Adipose tissue (tissue), 3 donors: Measurements from ENCODE around the gene GMDS. TPM values are rescaled to one million over a fixed set of nuclear protein-coding genes. Genes with fewer than 3 reads are reported as not detected.

Experiments
- H3K27ac ChIP-seq: one replicate; pipeline ENCODE4 v1.5.1; 2013; ENCODE audit warnings: low read depth, low read length
- WGBS, 3 donors: extraction: QIAGEN DNeasy Blood & Tissue Kit; methylation state at CpG; one replicate each; pipeline ENCODE4 v1.1.7; 2013; 5-methylcytosine and 5-hydroxymethylcytosine counted together
- polyA plus RNA-seq, 3 donors: library from polyadenylated mRNA; stranded (reverse); fragments of 200-250 nt; gene quantifications; one replicate each; pipeline ENCODE4 v1.2.3, GENCODE V29; 2013
- donor health status: healthy with polysubstance abuse.
- donor health status: Bipolar disorder and iron deficiency.
- donor health status: healthy.

GMDS gene
- polyA plus RNA-seq, 3 donors = 13.6 to 21.4 (median 14.9) TPM

DNA sequence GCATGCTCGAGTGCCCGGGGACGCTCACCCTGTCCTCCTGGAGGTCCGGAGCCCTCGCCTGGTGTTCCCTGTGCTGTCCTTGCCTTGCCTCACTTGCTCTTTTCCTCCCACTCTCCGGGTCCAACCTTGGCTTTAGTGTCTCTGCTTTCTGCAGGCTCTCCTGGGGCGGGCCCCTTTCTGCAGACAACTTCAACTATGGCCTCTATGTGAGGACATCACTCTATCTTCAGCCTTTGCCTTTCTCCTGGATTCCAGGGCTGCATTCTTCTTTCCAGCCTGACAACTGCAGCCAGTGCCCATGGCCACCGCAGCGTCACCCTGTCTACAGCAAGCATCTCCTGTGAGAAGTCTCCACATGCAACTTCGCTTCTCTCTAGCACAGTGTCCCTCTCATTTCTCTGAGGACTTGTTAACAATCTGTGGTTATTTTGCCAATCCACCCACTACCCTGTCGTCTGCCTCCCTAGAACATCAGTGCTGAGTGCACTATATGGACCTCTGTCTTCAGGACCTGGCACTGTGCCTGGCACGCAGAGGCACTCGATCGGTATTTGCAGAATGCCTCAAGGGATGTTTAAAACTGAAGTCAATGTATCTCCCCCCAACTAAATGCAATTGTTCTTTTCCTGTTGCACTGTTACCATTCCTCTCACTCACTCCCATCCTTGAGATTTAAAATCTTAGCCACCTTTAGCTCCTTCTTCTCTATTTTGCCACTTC lies 599.8 kb downstream of the GMDS start:
- H3K27ac ChIP-seq = no peak overlapping the region
- WGBS, 3 donors = 85 to 91% (median 91%) methylated on average over 14 of the region's 14 CpGs

DNA sequence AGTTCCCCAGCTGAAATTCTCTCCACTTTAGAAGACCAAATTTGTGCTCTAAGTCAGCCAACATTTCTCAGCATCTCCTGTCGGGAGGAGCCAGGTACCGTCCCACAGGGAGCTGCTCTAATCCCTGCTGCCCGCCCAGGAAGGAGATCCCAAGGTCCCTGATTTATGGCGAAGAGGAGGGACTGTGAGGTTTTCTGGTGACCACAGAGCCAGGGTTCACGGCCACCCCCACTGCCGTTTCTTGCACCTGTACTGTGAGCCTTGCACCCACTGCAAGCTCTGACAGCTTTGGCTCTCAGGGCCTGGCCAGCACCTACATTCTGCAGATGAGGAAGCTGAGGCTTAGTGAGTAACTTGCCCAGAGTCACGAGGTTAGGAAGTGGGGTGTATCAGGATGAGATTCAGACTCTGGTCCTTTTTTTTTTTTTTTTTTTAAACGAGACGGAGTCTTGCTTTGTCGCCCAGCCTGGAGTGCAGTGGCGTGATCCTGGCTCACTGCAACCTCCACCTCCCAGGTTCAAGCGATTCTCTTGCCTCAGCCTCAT lies 600.8 kb downstream of the GMDS start:
- H3K27ac ChIP-seq = no peak overlapping the region
- 71 to 93% (median 74%) methylated on average over 12 of the region's 12 CpGs for WGBS, 3 donors

DNA sequence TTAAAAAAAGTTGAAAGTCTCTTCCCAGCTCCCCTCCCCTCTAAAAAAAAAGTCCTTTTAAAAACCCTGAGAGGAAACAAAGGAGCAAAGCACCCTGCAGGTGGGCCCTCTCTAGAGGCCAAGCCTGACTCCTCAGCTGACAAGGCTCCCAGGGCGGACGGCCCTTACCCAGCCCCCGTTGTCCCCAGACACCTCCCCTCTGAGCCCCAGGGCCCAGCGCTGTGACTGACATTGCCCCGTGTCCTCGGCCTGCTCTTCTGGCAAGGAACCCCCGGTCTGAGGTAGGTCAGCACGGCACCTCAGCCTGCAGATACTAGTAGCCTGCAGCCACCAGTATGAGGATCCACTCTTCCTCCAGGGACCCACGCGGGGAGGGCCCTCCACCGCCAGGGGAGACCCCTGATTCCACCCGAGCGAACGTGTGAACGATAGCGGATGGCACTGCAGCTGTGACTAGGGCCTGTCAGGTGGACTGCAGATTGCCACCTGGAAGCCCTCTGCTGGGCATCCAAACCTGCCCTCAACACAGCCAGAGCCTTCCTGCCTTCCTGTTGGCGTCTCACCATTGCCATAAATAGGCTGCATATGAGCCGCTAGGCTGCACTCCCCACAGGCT lies 601.5 kb downstream of the GMDS start:
- H3K27ac ChIP-seq = no peak overlapping the region
- WGBS, 3 donors = 87 to 90% (median 89%) methylated on average over 18 of the region's 18 CpGs

DNA sequence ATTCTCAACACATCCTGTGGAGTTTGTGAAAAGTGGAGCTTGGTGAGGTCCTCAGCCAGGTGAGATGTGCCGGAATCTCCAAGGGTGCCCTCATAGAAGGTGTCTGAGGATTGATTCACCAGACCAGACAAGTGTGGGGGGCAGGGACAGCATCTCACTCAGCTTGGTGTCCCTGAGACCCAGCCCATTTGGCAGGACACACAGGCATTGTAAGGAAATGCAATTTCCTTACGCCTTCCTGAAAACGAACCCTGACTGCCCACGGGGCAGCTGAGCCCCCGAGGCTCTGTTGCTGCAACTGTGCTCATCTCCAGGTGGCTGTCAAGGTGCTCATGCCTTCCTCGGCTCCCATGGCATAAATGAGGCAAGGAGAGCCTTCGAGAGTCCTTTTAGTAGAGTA lies 602.3 kb downstream of the GMDS start:
- H3K27ac ChIP-seq = no peak overlapping the region
- 49 to 66% (median 57%) methylated on average over 7 of the region's 7 CpGs for WGBS, 3 donors

DNA sequence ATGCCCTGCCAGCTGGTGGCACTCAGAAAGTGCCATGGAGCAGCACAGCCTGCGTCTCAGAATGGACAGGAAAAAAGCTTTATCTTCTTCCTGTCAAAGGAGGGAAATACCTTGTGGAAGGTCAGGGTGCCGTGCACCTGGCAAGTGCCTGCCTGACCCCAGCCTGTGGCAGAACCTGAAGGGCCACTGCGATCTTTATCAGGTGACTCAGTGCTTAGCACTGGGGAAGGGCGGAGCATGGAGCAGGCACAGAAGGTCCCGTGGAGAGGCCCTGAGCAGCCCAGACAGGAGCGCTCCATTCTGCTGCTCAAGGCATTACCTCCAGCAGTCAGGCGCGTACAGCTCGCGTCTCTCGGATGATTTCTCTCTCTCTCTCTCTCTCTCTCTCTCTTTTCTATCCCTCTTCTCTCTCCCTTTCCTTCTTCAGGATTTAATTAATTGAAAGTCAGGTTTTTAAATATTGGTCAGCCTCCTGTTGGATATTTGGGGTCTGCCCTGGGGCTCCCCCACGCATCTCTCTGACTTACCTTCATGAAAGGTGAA lies 604.0 kb downstream of the GMDS start:
- 53 to 87% (median 76%) methylated on average over 12 of the region's 12 CpGs for WGBS, 3 donors
- no peak overlapping the region for H3K27ac ChIP-seq

DNA sequence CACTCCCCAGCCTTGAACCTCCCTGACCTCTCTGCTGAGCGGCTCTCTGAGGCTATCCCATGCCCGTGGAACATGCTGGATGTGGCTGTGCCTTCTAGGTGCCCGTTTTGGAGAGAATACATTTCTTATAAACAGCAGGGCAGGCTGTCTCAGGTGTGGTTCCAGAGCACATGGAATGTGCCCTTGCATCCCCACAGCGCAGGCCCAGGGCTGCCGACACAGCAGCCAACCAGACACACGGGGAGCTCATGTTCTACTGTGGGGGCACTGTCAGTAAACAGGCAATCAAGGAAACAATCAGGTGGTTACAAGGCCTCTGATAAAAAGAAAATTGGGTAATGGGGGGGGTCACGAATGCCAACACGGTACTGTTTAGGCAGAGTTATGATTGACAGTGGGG lies 604.9 kb downstream of the GMDS start:
- WGBS, 3 donors = 72 to 89% (median 89%) methylated on average over 8 of the region's 8 CpGs
- H3K27ac ChIP-seq = no peak overlapping the region

DNA sequence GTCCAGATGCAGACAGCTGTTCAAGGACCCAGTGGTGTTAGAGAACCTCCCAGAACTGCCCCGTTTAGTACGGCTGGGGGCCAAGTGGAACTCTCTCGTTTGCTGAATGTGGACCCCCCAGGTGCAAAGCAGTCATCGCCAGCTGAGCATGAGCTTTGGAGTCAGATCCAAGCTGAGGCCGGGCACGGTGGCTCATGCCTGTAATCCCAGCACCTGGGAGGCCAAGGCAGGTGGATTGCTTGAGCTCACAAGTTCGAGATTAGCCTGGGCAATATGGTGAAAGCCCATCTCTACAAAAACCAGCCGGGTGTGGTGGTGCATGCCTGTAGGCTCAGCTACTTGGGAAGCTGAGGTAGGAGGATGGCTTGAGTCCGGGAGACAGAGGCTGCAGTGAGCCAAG lies 606.0 kb downstream of the GMDS start:
- 88 to 94% (median 92%) methylated on average over 9 of the region's 9 CpGs for WGBS, 3 donors
- no peak overlapping the region for H3K27ac ChIP-seq

DNA sequence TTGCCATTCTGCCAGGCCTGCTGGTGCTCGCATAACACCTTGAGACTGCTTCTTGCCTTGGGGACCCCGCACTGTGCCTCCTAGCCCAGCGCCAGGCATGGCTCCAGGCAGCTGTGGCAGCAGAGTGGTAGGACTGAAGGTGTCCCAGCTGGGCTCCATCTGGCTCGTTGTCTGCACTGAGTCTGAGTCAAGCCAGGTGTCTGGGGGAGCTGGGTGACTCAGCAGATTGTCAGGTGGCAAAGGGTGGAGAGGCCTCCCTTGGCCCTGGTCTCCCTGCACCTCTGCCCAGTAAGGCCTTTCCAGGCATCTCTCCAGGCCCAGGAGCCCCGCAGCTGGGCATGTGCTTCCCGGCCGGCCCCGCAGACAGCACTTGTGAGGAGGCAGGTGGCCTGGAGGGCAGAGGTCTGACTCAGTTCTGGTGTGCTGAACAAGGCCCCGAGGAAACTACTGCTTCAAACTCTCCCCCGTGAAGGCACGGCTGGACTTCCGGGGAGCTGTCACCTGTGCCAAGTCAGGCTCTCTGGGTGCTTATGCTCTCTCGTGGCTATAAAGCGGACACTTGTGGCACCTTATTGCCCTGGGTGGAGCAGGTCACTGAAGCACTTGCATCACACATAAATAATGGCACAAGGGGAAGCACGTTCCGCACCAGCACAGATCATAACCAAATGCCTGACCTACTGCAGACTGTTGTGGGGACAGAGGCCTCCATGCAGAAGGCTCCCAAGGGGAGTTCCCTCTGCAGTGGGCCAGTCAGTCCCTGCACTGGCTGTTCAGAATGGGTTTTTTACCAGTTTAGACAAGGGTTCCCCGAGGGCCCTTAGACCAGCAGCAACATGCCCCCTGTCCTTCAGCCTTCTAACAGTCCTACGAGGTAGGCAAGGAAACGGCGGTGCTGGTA lies 608.2 kb downstream of the GMDS start:
- whole genome bisulfite sequencing, 3 donors = 91 to 92% (median 92%) methylated on average over 20 of the region's 20 CpGs
- H3K27ac ChIP-seq = no peak overlapping the region

DNA sequence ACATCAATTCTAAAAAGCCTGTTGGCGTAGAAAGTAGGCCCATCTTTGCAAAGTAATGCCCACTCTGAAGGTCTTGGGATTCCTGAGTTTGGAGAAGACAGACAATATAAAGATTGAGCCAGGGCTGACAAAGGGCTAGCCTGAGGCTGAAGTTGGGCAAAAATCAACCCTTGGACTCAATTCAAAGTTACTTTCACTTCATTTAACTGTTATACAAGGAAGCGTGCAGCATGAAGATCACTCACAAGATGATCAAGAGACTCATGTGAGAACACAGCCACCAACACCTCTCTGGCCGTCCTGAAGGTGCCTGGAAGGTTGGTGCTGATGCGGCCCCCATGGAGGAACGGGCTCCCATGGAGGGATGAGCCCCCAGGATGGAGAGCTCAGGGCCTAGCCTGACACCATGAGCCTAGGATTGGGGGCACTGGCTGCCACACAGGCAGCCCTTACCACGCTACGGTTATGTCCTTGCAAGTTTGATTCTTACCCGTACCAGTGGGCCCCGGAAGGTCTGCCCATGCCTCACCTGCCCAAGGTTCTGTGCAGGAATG lies 609.1 kb downstream of the GMDS start:
- 94 to 96% (median 95%) methylated on average over 9 of the region's 9 CpGs for WGBS, 3 donors
- no peak overlapping the region for H3K27ac ChIP-seq

DNA sequence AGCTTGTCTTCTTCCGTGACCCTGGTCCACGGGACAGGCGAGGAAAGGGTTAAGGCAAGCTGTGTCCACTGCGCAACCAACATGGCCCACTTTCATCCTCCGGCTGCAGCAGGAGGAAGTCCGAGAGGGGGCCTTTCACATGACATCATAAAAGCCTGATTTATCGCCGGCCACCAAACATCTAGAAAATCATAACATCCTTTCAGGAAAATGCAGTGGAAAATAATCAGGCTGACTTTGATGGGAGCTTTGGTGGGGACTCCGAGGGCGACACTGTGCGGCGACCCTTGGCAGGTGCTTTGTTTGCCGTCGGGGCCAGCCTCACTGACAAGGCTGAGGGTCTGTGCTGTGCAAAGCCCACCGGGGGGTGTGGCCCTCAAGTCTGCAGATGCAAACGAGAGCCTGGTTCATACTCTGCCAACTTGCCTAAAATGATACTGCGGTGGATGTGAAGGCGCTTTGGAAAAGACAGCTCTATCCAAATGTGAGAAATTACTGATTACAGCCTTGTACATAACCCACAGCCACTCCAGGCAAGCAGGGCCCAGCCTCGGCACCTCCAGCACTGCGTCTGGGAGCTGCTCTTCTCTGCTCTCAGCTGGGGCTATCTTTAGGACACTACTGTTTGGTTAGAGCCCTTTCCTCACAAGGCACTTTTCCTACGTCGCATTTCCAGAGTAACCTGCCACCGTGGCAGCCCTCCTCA lies 609.9 kb downstream of the GMDS start:
- no peak overlapping the region for H3K27ac ChIP-seq
- WGBS, 3 donors = 58 to 81% (median 69%) methylated on average over 23 of the region's 23 CpGs

DNA sequence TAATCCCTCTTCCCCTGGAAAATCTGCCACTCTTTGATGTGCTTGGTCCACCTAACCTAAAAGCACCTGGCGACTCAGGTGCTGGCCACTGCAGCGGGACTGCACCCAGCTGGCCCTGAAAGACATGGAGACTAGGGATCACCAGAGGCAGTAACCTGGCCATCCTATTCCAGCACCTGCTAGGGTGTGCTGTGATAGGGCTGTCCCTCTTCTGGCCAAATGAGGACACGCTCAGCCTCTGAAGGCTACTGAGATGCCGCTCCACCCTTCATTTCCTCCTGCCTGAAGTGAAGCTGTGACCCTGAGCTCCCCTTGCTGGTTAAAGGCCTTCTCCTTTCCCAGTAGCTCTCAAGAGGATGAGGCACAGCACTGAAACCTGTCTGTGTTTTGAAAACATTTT lies 611.3 kb downstream of the GMDS start:
- WGBS, 3 donors = 87 to 93% (median 93%) methylated on average over 4 of the region's 4 CpGs
- no peak overlapping the region for H3K27ac ChIP-seq

DNA sequence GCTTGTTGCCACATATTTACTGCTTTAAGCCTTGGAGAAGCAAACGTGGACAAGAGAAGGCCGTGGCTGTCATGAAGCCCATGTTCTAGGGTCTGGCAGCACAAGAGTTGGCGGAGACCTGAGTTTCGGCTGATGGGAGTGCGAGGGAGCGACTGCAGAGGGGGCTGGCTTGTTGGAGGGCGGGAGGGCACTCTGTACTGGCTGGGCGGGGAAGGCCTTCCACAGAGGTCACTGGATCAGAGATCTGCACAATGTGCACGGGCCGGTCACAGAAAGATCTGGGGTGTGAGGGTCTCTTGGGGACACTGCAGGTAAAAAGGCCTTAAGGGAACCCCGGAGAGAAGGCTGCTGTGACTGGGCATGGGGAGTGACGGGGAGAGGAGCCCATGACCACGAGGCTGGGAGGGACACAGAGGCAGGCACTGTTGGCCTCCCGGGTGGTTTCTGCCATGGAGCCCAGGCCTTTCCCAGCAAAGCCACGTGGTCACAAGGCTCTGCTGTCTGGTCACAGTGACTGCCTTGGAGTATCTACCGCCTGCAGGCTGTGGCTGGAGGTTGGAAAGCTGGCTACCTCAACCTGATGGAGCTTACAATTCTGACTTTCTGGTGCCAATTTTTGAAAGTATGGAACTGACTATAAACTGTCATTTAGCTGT lies 611.9 kb downstream of the GMDS start:
- H3K27ac ChIP-seq = no peak overlapping the region
- WGBS, 3 donors = 94 to 96% (median 95%) methylated on average over 16 of the region's 16 CpGs

DNA sequence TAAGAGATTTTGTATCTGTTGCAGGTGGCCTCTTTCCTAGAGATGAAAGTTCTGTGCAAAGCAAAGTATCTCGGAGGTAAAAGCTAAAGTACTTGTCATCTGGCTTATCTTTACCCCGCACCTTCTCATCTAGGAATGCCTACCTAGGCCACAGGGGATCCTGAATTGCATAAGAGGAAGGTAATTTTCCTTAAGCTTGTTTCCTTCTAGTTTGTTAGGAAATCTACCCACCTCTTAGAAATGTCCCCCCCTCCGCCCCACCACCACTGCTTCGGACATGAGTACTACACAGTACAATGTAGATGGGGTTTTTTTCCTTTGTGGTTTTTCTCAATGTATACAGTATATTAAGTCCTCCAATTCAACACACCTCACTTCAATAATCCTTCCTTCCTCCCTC lies 614.2 kb downstream of the GMDS start:
- no peak overlapping the region for H3K27ac ChIP-seq
- 86 to 94% (median 90%) methylated on average over 4 of the region's 4 CpGs for WGBS, 3 donors

DNA sequence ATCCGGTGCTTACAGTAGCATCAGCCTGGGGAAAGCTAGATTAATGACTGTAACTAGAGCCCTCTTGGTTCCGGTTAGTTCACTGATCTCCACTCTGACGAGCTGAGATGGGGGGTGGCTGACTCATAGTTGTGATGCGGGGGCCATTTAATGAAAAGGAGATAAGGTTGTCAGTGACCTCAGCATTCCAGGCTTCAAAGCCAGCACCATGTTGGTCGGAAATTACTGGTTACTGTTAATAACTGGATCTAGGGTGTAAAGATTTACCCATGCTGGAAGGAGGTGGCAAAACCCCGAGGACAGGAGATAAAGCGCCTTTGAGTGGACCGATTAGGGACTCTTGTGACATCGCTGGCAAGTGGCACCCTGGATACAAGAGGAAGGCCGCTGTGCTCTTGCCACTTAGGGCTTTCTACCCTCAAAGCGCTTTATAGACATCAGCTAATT lies 614.6 kb downstream of the GMDS start:
- no peak overlapping the region for H3K27ac ChIP-seq
- WGBS, 3 donors = 77 to 93% (median 90%) methylated on average over 11 of the region's 11 CpGs

DNA sequence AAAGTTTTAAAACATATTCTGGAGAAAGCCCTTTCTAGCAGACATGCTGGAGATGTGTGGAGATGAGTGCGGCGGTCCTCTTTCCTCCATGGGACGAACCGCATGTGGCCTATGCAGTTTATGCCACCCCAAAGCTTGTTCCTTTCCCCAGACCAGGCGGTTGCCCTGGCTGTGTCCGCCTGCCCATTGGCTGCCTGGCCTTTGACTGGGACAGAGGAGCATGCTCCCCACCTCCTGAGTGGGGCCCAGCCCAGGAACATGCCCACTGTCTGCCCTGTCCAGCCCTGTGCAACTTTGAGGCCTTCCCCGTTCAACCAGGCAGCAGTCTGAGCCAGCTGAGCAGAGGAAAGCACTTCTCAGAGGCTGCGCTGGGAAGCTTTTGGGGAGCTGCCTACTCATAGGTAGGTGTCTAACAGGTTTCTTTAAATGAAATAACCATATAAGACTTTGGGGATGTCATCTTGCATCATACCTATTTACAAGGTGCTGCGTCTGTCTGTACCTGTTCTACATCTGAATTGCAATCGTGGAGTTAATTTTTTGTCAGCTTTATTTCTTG lies 615.1 kb downstream of the GMDS start:
- no peak overlapping the region for H3K27ac ChIP-seq
- WGBS, 3 donors = 89 to 94% (median 93%) methylated on average over 10 of the region's 10 CpGs

DNA sequence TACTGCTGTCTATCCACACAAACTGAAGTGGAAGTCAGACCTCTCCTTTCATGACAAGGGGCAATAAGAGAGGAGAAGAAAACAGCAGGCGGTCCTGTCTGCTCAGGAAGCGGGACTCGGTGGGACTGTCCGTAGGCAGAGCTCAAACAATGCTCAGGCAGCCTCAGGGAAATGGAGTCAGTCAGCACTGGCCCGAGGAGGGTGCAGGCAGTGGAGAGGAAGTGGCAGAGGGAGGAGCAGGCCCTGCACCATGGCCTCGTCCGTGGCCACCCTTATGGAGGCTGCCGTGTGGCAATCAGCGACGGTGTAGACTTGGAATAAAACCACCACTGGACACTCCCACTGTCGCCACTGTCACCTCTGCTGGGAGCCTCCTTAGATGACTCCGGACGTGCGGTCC lies 616.1 kb downstream of the GMDS start:
- 85 to 94% (median 91%) methylated on average over 14 of the region's 14 CpGs for WGBS, 3 donors
- no peak overlapping the region for H3K27ac ChIP-seq
